Upper lobe of right lung (tissue), 1 donor: Measurements from ENCODE around the gene PAWR. TPM values are rescaled to one million over a fixed set of nuclear protein-coding genes. Genes with fewer than 3 reads are reported as not detected.

ENCODE experiments used
- ATAC-seq: fragments of 200-7000 bp; cut with Tn5 transposase; one replicate; pipeline ENCODE4 v1.9.1; 2020; ENCODE audit warnings: mild to moderate bottlenecking, moderate library complexity
- DNase-seq: peaks from one replicate; pipeline ENCODE4 v3.0.0-alpha.2; 2020
- H3K27ac ChIP-seq: fragments of 200-600 bp; one replicate; pipeline ENCODE4 v1.8.0; 2022
- H3K27me3 ChIP-seq: fragments of 200-600 bp; one replicate; pipeline ENCODE4 v1.8.0; 2022; ENCODE audit warnings: mild to moderate bottlenecking
- H3K36me3 ChIP-seq: fragments of 200-600 bp; one replicate; pipeline ENCODE4 v1.8.0; 2022
- H3K4me1 ChIP-seq: fragments of 200-600 bp; one replicate; pipeline ENCODE4 v1.8.0; 2022
- H3K4me3 ChIP-seq: fragments of 200-600 bp; one replicate; pipeline ENCODE4 v1.8.0; 2022; ENCODE audit warnings: mild to moderate bottlenecking
- H3K9me3 ChIP-seq: fragments of 200-600 bp; one replicate; pipeline ENCODE4 v1.8.0; 2022
- intact Hi-C: fragments of 100-400 bp; cut with DNase I; formaldehyde crosslinking; loops from one replicate; pipeline ENCODE4 v1.11.0; 2022
- total RNA-seq: library from RNA; stranded (reverse); fragmentation: NEBNext Ultra II Directional; extraction: Animal tissue kit (Norgen Biotek cat#: 25700); gene quantifications from one replicate; pipeline ENCODE4 v1.2.1, GENCODE V29; 2021
- TF ChIP-seq, protein P1 (sequence below): fragments of 200-600 bp; IDR thresholded peaks from one replicate; pipeline ENCODE4 v1.8.0; 2022; ENCODE audit warnings: antibody characterized with exemption
- donor health status: DM: no; HTN: yes; CAD: no; lungs with severe emphysema.

Gene PAWR
- total RNA-seq, 1 donor from 2014 or later, result 73.5 TPM

DNA sequence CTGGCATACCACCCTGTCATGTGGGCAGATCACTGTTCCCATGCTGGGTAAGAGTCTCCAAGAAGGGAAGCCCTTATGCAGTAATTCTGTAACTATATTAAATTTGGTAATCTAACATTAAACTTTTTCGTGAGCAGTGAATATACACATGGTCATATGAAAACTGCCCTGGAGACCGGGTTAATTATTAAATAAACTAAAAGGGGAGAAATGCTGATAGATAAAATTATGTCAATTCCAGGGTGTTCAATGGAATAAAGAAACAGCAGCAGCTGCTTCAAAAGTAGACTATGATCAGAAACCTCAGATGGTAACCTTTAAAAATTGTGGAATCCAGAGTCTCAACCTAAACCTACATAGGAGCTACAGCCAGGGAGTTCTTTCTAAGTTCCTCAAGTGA is 100.0 kb downstream of the PAWR start:
- H3K9me3 ChIP-seq, result no peaks in the 10 kb centered on the region
- intact Hi-C loops, result no loop called here
- no peaks in the 10 kb centered on the region for H3K4me1 ChIP-seq
- no peak overlapping the region for H3K4me3 ChIP-seq
- TF ChIP-seq, protein P1, sequence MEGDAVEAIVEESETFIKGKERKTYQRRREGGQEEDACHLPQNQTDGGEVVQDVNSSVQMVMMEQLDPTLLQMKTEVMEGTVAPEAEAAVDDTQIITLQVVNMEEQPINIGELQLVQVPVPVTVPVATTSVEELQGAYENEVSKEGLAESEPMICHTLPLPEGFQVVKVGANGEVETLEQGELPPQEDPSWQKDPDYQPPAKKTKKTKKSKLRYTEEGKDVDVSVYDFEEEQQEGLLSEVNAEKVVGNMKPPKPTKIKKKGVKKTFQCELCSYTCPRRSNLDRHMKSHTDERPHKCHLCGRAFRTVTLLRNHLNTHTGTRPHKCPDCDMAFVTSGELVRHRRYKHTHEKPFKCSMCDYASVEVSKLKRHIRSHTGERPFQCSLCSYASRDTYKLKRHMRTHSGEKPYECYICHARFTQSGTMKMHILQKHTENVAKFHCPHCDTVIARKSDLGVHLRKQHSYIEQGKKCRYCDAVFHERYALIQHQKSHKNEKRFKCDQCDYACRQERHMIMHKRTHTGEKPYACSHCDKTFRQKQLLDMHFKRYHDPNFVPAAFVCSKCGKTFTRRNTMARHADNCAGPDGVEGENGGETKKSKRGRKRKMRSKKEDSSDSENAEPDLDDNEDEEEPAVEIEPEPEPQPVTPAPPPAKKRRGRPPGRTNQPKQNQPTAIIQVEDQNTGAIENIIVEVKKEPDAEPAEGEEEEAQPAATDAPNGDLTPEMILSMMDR, result no peak
- H3K36me3 ChIP-seq, result peaks cover 8% of the 10 kb centered on the region
- ATAC-seq, result no peak
- DNase-seq, result no peak
- no peak overlapping the region for H3K27ac ChIP-seq
- H3K27me3 ChIP-seq, result no peaks in the 10 kb centered on the region

DNA sequence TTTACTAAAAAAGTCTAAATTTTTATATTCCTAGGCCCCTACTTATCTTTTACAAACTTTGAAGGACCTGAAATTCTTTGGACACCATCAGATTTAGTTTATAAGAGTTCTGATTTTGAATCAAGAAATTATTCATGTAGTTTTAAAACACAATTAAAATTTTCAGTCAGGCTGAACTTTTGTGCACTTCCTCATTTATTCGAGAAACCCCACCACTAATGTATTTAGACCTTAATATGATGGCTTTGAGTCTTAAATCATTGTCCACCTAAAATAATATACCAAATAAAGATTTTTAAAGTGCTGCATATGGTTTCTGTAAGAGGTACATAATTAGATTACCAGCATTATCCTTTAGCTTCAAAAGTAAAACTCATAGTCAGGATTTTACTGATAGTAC is 103.4 kb downstream of the PAWR start:
- no peak overlapping the region for H3K4me3 ChIP-seq
- no peaks in the 10 kb centered on the region for H3K9me3 ChIP-seq
- no peak overlapping the region for H3K27ac ChIP-seq
- ATAC-seq (no peak), DNase-seq (no peak)
- no peaks in the 10 kb centered on the region for H3K27me3 ChIP-seq
- TF ChIP-seq, protein P1, result no peak
- no peaks in the 10 kb centered on the region for H3K4me1 ChIP-seq
- intact Hi-C loops, result no loop called here
- H3K36me3 ChIP-seq, result peaks cover 5% of the 10 kb centered on the region

DNA sequence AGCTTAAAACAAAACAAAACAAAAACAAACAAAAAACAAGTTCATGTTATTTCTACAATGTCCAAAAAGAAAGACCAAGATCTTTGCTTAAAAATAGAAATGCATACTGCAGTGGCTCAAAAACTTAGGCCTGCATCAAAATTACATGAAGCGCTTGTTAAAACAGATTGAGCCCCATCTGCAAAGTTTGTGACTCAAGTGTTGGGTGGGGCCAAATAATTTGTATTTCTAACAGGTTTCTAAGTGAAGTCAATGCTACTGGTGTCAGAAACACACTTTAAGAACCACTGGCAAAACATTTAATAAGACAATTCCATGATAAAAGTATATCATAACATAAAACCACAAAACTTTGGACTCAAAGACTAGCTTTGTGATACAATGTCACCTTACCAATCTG is 105.6 kb downstream of the PAWR start:
- TF ChIP-seq, protein P1, result no peak
- Histone ChIP-seq H3K4me3 (no peak overlapping the region), H3K27me3 (no peaks in the 10 kb centered on the region), H3K36me3 (no peaks in the 10 kb centered on the region), H3K4me1 (no peaks in the 10 kb centered on the region), H3K27ac (no peak overlapping the region), H3K9me3 (no peaks in the 10 kb centered on the region)
- DNase-seq, result no peak
- ATAC-seq, result no peak
- intact Hi-C loops, result no loop called here

DNA sequence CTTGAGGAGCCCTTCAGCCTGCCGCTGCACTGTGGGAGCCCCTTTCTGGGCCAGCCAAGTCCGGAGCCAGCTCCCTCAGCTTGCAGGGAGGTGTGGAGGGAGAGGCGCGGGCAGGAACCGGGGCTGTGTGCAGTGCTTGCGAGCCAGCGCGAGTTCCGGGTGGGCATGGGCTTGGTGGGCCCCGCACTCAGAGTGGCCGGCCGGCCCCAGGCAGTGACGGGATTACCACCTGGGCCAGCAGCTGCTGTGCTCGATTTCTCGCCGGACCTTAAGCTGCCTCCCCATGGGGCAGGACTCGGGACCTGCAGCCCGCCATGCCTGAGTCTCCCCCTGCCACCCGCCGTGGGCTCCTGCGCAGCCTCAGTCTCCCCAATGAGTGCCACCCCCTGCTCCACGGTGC is 116.9 kb downstream of the PAWR start:
- no peaks in the 10 kb centered on the region for H3K27me3 ChIP-seq
- H3K36me3 ChIP-seq, result no peaks in the 10 kb centered on the region
- intact Hi-C loops, result no loop called here
- TF ChIP-seq, protein P1, result no peak
- DNase-seq (no peak), ATAC-seq (no peak)
- H3K27ac ChIP-seq, result no peak overlapping the region
- no peak overlapping the region for H3K4me3 ChIP-seq
- H3K4me1 ChIP-seq, result no peaks in the 10 kb centered on the region
- H3K9me3 ChIP-seq, result peaks cover 5% of the 10 kb centered on the region

DNA sequence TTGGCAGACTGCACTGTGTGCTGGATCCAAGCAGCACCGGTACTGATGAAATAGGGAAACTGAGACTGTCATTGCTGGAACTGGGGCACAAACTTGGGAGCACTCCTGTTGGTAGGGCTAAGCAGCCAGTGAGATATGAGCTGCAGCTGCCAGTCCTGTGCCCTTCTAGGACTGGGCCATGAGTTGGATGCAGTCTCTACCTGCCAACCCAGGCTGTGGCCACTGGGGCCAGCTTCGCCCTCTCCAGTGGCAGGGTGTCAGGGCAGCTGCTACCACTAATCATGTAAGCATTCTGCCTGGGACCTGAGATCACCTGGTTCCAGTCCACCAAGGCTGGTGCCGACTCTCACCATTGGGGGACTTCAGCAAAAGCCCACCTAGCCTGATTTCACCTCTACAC is 121.1 kb downstream of the PAWR start:
- no peaks in the 10 kb centered on the region for H3K27me3 ChIP-seq
- no peak for ATAC-seq
- no peaks in the 10 kb centered on the region for H3K36me3 ChIP-seq
- TF ChIP-seq, protein P1, result no peak
- intact Hi-C loops, result no loop called here
- no peak overlapping the region for H3K27ac ChIP-seq
- no peak overlapping the region for H3K4me3 ChIP-seq
- H3K4me1 ChIP-seq, result peaks cover 8% of the 10 kb centered on the region
- no peak for DNase-seq
- peaks cover 5% of the 10 kb centered on the region for H3K9me3 ChIP-seq

DNA sequence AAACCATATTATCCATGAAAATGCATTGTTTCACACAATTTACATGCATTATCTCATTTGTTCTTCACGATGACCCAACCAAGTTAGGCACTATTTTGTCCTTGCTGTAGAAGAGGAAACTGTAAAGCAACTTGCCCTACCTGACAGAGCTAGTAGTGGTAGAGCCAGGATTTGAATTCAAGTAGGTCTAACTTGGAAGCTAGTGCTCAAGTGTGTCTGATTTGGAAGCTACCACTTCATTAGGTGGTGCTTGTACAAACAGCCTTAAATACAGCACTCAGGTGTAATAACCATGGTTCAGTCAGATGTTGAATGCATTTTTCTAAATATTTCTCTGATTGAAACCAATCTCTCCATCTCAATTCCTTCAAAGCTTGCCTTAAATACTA is 123.6 kb downstream of the PAWR start:
- Histone ChIP-seq H3K27ac (no peak overlapping the region), H3K27me3 (no peaks in the 10 kb centered on the region), H3K9me3 (no peaks in the 10 kb centered on the region), H3K4me1 (peaks cover 8% of the 10 kb centered on the region), H3K36me3 (no peaks in the 10 kb centered on the region), H3K4me3 (no peak overlapping the region)
- DNase-seq, result no peak
- TF ChIP-seq, protein P1, result no peak
- intact Hi-C loops, result no loop called here
- ATAC-seq, result peak; percentile 58
